Thyroid gland (tissue), 4 donors: Measurements from ENCODE around the gene SUCLG2.

Experiments used
- POLR2A ChIP-seq, 2 donors: fragments of 450-650 bp; IDR thresholded peaks; one replicate each; pipeline ENCODE4 v1.6.1; 2017; ENCODE audit warnings: antibody characterized with exemption in 2 of 2, mild to moderate bottlenecking in 2 of 2, moderate library complexity in 1 of 2
- TF ChIP-seq, protein P1 (sequence below), 6 experiments: fragments of 200-600 bp in 3 of 6; fragments of 450-650 bp in 3 of 6; sonication (generic) in 3 of 6; IDR thresholded peaks; one replicate each; pipeline ENCODE4 v1.5.1; 2016 to 2019; ENCODE audit warnings: antibody characterized with exemption in 6 of 6, mild to moderate bottlenecking in 2 of 6, inconsistent platforms in 1 of 6, moderate library complexity in 1 of 6

DNA sequence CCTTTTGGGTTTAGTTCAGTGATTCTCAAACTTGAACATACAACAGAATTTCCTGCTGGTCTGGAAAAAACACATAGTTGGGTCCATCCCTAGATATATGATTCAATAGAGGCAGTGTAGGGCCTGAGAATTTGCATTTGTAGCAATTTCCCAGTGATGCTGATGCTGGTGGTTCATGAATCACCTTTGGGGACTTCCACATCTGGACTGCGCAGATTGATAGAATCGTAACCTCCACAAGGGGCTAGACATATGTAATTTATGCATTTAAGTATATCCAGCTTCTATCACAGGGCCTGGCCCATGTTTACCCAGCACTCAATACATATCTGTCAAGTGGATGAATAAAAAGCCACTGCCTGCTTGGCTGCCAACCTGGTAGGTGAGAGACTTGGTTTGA lies 33.8 kb upstream of the SUCLG2 start:
- TF ChIP-seq, protein P1, sequence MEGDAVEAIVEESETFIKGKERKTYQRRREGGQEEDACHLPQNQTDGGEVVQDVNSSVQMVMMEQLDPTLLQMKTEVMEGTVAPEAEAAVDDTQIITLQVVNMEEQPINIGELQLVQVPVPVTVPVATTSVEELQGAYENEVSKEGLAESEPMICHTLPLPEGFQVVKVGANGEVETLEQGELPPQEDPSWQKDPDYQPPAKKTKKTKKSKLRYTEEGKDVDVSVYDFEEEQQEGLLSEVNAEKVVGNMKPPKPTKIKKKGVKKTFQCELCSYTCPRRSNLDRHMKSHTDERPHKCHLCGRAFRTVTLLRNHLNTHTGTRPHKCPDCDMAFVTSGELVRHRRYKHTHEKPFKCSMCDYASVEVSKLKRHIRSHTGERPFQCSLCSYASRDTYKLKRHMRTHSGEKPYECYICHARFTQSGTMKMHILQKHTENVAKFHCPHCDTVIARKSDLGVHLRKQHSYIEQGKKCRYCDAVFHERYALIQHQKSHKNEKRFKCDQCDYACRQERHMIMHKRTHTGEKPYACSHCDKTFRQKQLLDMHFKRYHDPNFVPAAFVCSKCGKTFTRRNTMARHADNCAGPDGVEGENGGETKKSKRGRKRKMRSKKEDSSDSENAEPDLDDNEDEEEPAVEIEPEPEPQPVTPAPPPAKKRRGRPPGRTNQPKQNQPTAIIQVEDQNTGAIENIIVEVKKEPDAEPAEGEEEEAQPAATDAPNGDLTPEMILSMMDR (IDR thresholded peaks at IDR 0.05), result no peak
- no peak for TF ChIP-seq POLR2A (IDR thresholded peaks at IDR 0.05)
